GM13977 (cell line): ENCODE results near the gene LRMDA.

Experiments used
- DNase-seq: peaks from one replicate; pipeline ENCODE4 v3.0.0; 2012; ENCODE audit warnings: low spot score
- in situ Hi-C: fragments of 300-500 bp; cut with MboI; formaldehyde crosslinking; loops from one replicate; pipeline ENCODE4 v1.12.0; 2022; ENCODE audit warnings: low sequenced_read_pairs, low pct_unique_long_range_greater_than_20kb, mixed read lengths, inconsistent platforms; ENCODE audit not compliant: unreplicated experiment
- TF ChIP-seq, protein P1 (sequence below): IDR thresholded peaks from 2 replicates; pipeline ENCODE4 v1.5.1; 2012; ENCODE audit warnings: mild to moderate bottlenecking, control low read depth; ENCODE audit not compliant: insufficient read depth; ENCODE audit errors: extremely low read depth, missing control alignments

LRMDA gene

DNA sequence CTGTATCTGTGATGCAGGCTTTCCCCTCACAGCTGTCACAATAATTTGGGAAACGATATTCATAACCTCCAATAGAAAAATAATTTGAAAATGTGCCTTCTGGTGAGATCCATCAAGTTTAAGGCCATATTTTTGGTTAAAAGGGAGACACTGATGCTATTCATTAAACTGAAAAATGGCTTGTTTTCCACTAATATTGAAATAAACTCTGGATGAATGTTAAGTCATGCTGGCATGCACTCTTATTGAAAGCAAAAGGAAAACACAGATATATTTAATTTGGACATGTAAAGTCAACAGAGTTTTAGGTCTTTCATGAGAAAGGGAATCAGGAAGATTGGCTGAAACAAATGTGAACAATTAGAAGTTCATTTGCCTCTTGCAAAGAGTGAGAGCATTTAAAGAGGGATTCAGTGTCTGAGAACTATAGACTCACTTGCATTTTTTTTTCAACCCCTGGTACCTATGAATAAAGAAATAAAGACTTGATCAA is 879.2 kb downstream of the LRMDA start:
- in situ Hi-C loops: no loop called here
- TF ChIP-seq, protein P1, sequence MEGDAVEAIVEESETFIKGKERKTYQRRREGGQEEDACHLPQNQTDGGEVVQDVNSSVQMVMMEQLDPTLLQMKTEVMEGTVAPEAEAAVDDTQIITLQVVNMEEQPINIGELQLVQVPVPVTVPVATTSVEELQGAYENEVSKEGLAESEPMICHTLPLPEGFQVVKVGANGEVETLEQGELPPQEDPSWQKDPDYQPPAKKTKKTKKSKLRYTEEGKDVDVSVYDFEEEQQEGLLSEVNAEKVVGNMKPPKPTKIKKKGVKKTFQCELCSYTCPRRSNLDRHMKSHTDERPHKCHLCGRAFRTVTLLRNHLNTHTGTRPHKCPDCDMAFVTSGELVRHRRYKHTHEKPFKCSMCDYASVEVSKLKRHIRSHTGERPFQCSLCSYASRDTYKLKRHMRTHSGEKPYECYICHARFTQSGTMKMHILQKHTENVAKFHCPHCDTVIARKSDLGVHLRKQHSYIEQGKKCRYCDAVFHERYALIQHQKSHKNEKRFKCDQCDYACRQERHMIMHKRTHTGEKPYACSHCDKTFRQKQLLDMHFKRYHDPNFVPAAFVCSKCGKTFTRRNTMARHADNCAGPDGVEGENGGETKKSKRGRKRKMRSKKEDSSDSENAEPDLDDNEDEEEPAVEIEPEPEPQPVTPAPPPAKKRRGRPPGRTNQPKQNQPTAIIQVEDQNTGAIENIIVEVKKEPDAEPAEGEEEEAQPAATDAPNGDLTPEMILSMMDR: no peak
- DNase-seq: no peak

DNA sequence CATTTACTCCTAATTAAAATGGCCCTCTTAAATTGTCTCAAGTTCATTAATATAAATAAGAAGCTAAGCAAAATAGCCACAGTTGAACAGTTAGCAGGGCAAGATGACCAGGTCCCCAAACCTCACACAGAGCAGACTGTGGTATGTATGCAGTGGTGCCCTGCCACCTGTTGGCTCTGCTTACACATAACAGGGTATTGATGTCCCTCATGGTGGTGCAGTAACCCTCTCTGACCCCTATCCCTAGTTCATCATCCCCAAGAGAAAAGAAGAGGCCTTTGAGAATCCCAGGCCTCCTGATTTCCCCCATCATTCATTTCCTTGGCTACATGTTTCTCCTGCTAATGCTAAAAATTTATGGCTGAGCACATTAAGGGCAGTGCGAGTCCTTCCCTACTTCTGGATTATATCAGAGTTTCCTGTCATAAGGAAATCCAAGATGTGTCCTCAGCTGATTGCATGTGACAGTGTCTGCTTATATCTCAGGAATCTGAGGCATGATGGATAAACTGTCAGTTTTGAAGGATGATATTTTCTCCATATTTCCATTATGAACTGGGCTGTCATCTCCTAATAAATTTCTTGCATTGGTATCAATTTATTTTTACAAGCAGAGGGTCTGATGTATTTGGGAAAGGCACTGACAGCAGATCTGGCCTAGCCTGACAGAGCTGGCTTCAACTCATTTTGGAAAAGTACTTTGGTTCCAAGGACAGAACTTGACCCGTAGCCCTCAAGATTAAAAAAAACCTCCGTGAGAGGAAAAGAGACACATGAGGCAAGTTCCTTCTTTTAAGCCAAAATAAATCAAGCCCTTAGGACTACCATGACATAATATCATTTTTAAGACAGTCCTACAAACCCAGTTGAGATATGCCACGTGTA is 880.6 kb downstream of the LRMDA start:
- in situ Hi-C loops: no loop called here
- DNase-seq: peak; percentile 26

DNA sequence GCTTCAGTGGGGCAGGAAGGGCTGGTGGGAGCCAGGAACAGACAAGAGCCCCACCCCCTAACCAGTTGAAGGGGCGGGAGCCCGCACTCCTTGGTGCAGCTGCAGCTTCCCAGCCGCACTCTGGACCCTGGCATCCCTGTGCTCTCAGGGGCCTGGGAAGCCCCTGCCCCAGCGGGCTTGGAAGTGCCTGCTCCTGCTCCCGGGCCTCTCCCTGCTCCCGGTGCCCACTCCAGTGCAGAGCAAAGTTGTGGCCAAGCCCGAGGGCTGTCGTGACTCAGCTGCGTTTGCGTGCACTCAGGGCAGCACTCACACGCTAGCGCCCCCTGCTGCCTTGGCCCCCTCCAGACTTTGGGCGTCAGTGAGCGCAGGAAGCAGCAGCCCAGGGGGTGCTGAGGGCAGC is 883.8 kb downstream of the LRMDA start:
- in situ Hi-C loops: no loop called here
- no peak for DNase-seq
- TF ChIP-seq, protein P1: peak; percentile 10

More for the DNA sequence above, 880.6 kb downstream of the LRMDA start:
- TF ChIP-seq, protein P1: peak; percentile 35

DNA sequence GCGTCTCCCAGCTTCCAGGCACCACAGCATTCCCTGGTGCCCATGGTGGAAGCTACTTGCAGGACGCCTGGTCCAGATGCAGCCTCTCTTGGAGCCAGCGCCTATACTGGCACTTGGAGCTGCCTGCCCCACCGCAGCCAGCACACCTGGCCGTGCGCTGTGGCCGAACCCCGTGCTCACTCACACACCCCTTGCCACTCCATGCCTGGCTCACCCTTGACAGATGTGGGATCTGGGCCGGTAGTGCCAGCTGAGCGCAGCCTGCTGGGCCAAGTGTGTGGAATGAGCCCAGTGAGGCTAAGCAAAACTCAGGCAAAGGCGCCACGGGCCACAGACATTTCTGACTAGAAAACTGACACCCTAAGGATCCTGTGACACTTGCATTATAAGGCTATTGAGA is 884.8 kb downstream of the LRMDA start:
- in situ Hi-C loops: no loop called here
- DNase-seq: no peak
- TF ChIP-seq, protein P1: no peak

DNA sequence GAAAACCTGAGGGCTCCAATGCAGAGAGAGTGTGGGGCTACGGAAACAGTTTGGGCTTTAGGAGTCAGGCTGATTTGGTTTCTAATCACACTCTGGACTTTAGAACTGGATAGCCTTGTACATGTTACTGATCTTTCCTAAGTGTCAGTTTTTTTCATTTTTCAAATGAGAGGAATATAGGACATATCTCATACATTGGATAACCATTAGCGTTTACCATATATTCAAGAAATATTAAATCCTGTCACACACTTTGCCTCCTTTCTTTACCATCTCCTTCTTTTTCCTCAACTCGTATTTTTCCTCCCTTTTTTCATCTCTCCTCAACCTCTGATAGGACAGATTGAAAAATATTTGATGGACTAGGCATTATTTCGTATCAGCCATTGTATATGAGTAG is 885.7 kb downstream of the LRMDA start:
- DNase-seq: no peak
- in situ Hi-C loops: no loop called here
- TF ChIP-seq, protein P1: no peak

DNA sequence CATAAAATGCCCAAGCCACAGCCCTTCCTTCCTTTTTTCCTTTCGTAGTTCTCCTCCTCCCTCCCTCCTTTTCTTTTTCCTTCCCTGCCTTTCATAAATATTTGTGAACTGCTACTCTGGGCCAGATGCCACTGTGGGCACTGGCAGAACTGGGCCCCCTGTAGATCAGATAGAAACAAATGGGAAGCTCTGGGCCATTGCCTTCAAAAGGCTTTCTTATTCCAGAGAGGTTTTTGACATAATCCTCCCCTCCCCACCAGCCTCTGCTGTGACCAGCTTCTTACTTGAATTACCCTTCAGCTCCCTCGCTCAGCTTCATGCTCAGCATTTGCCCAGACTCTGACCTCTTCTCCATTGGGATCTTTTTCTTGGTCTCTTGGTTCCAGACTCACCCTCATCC is 886.8 kb downstream of the LRMDA start:
- TF ChIP-seq, protein P1: no peak
- DNase-seq: no peak
- in situ Hi-C loops: no loop called here
